ENCODE measurements around the gene TSHZ2.

Gene TSHZ2

GRCh38 chr20:53030061-53030460, 57.9 kb downstream of the TSHZ2 start:
- DNase-seq: peak; percentile 17

GRCh38 chr20:53032046-53032445, 59.9 kb downstream of the TSHZ2 start:
- no peak for DNase-seq

GRCh38 chr20:53032478-53032932, 60.3 kb downstream of the TSHZ2 start:
- DNase-seq: no peak

- DNase-seq: no peak
These were observed 61.0 kb downstream of the TSHZ2 start for GRCh38 chr20:53033176-53033575.

GRCh38 chr20:53034899-53035298, 62.7 kb downstream of the TSHZ2 start:
- no peak for DNase-seq

GRCh38 chr20:53036992-53037391, 64.8 kb downstream of the TSHZ2 start:
- no peak for DNase-seq

- no peak for DNase-seq
These were observed 65.5 kb downstream of the TSHZ2 start for GRCh38 chr20:53037621-53038020.

GRCh38 chr20:53038299-53038698, 66.1 kb downstream of the TSHZ2 start:
- no peak for DNase-seq

DNA sequence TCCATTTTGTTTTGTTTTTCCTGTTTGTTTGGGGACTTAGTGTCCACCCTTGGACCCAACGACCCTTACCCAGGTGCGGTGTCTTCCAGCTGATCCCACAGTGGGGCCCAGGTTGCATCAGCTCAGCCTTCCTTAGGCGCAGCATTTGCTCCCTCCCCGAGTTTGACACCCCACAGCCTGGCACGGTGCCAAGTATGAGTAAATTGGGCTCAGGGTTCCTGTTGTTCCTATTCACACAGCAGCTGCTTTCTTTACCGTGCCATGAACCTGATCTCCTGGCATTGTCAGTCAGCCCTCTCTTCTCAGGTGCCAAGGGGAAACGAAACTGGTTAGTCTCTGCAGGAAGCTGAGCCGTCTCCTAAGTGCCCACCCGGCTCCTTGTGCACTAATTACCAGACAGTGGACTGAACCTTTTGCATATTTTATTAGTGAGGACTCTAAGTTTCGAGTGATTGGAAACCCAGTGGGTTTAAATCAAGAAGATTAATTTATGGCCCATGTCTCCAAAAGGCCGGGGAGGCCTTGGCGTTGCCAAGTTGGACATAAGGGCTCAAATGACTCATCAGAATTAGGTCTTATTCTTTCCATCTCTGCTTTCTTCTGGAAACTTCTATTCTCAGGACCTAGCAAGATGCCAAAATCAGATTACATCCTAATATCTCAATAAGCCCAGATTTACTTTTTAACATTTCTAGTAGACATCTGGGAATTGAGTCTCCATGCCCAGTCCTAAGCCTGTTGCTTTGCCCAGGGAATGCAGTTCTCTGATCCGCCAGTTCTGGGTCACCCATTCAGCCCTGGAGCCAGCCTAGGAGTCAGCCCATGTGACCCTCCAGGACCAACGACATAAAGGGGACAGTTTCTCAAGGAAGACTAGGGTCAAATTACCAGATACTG, 68.8 kb downstream of the TSHZ2 start:
- DNase-seq: no peak

DNA sequence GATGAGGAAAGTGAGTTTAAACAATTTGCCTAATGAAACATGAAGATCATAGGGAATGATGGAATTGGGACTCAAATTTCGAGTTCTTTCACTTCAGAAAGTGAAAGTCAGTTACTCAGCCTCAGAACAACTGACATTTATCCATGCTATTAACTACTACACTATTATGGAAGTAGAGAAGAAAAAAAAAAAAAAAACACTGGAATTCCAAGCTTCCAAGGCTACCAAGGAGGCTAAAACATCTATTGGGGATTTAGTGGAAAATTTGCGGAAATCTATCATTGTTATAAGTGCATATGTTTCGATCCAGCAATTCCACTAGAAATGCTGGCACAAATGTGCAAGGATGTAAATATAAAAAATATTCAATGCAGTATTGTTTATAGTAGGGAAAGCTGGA, 70.4 kb downstream of the TSHZ2 start:
- DNase-seq: no peak

- no peak for DNase-seq
These were observed 72.1 kb downstream of the TSHZ2 start for GRCh38 chr20:53044296-53044695.

GRCh38 chr20:53045941-53046340, 73.8 kb downstream of the TSHZ2 start:
- no peak for DNase-seq

- no peak for DNase-seq
These were observed 75.0 kb downstream of the TSHZ2 start for GRCh38 chr20:53047203-53047602.

- DNase-seq: no peak
These were observed 76.2 kb downstream of the TSHZ2 start for GRCh38 chr20:53048387-53048786.

DNA sequence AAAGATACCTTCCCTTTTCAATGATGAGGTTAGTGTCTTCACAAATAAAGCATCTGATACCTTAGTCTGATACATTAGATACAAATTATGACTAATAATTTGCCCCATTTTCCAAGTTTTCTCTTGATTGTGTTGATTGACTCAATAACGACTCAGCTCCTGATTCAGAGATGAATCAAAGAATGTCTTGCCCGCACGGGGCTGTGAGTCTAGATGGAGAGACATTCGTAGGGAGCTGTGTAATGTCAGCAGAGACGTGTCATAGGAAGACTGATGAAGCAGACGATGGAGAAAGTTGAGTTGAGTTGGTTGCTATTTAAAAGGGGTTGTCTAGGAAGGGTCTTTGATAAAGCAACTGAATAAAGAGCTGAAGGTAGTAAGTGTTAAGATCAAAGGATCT, 78.2 kb downstream of the TSHZ2 start:
- DNase-seq: no peak

DNA sequence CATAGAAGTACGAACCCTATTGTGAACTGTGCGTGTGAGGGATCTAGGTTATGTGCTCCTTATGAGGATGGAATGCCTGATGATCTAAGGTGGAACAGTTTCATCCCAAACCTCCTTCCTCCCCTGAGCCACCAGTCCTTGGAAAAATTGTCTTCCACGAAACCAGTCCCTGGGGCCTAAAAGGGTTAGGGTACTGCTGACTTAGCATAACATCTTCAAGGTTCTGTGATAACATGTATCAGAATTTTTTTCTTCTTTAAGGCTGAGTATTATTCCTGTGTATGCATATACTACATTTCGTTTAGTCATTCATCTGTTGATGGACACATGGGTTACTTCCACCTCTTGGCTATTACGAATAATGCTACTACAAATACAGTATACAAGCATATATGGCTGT, 80.2 kb downstream of the TSHZ2 start:
- no peak for DNase-seq

GRCh38 chr20:53053595-53053994, 81.4 kb downstream of the TSHZ2 start:
- DNase-seq: no peak

- DNase-seq: no peak
These were observed 83.4 kb downstream of the TSHZ2 start for GRCh38 chr20:53055367-53056067.

DNA sequence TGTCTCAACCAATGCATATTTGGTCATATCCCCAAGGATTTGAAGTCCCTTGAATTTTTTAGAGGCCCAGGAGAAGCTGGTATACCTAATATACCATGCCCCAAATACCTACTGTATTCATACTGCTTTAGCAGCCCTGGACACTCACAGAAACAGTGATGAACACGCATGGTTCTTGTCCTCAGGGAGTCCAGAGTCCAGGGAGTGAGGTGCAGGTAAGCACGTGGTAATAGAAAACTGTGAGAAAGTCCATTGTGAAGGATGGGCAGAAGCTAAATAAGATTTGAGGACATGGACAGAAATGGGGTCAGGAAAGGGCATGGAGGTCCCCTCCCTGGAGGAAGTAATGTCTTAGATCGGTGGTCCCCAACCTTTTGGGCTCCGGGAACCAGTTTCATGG, 85.4 kb downstream of the TSHZ2 start:
- DNase-seq: no peak

DNA sequence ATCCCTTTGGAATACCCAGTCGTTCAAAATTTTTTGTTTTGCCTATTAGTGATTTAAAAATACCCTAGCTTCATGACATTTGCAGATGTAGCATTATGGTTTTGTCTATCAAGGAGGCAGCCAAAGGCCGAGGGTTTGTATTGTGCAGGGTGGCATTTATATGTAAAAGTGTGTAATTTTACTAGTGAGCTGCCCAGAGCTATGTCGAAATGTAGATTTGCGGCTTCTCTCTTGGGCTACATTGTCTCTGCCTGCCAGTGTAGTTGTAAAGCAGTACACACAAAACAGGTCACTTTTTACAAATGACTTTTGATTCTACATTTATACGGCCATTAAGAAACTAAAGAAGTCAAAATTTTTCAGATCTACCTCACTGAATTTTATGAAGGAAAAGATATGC, 87.7 kb downstream of the TSHZ2 start:
- DNase-seq: no peak

DNA sequence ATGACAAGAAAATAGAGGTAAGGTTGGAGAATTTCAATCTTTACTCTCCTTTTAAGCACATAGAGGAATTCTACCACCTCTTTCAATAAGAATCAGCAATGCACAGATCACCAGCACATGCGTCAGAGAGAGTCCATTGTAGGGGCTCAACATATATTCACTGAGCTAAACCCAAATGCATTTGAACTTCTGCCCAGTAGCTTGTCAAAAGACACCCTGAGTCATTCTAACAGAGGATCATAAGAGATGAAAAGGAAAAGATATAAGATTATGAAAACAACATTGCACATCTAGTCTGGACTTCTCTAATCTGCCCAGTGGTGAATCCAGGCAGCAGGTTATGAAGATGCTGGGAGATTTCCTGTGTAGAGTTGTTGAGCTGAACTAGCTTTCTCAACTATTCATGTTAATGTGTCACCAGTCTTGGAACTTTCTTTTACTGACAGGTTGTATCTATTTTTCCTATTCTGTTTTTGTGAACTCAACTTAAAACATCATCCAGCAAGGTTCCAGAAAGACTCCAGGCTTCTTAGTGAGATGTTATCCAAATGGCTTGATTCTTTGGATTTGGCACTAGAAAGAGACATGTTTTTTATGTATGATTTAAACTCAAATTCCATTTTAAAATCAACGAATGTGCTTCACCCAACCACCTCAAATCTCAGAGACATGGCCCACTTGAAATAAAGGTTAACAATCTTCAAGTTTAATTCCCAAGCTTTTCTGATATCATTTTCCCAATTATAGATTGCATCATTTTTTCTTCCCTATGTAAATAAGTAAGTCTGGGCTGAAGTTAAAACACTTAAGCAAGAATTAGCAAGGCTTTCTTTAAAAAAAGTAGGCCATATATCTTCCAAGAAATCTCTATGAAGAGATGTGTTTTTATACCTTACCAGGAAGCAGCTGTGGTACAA, 89.3 kb downstream of the TSHZ2 start:
- no peak for DNase-seq

DNA sequence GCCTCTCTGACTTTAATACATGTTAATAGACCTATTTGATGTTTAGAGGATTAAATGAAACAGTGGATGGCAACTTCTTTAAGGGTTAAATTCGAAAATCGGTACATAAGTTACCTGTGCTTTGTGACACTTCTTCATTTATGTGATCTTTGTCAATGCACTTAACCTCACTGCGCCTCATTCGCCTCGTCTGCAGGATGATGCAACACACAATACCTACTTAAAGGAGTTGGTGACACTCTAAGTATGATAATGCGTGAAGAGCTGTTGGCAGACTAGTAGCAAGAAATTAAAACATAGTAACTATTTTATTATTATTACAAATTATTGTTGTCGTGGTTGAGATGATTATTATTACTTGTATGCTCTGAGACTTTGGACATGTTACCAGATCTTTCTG, 92.8 kb downstream of the TSHZ2 start:
- no peak for DNase-seq

DNA sequence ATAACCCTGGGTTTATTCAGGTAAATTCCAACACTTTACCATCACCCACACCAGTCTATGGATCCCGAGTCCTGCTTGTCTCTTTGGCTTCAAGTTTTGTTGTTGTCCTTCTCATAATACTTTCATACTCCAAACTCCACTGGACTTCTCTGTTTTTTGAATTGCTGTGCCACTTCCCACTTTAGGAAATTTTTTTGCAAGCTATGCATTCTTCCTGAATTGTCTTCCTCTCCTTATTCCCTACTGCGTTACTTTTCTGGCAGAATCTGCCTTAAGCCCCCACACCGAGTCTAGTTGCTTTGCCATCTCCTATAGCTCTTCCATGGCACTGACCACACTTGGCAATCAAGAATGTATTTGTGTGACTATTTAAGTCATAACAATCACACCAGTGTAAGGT, 96.1 kb downstream of the TSHZ2 start:
- DNase-seq: no peak

All from CD4-positive, alpha-beta T cell treated with Interleukin-21 for 1 hour (primary cell).